Stimulated activated CD8-positive, alpha-beta memory T cell treated with anti-CD3 and anti-CD28 coated beads, Interleukin-12 subunit alpha, Interleukin-12 subunit beta, amount 100 ng/mL, for 24 hours (primary cell): Measurements from ENCODE around the gene TMEM158.

ENCODE experiments used
- DNase-seq: peaks from one replicate; pipeline ENCODE4 v3.0.0-alpha.2; 2020; ENCODE audit errors: extremely low read depth

Gene TMEM158

GRCh38 chr3:45232521-45232920 lies 6.4 kb upstream of the TMEM158 start:
- DNase-seq, result no peak

GRCh38 chr3:45227946-45228345 lies 1.9 kb upstream of the TMEM158 start:
- no peak for DNase-seq

GRCh38 chr3:45227071-45227820 lies 1.2 kb upstream of the TMEM158 start:
- DNase-seq, result no peak

GRCh38 chr3:45225465-45226205 lies 452 bp downstream of the TMEM158 start:
- no peak for DNase-seq

- DNase-seq, result no peak
Measured at GRCh38 chr3:45224824-45225464, 1.1 kb downstream of the TMEM158 start.

GRCh38 chr3:45223889-45224727 lies 2.0 kb downstream of the TMEM158 start:
- DNase-seq, result no peak

GRCh38 chr3:45219694-45220093 lies 6.4 kb downstream of the TMEM158 start:
- no peak for DNase-seq

- no peak for DNase-seq
Measured at GRCh38 chr3:45218578-45219390, 7.3 kb downstream of the TMEM158 start.

GRCh38 chr3:45216021-45216609 lies 10.0 kb downstream of the TMEM158 start:
- DNase-seq, result no peak

- DNase-seq, result no peak
Measured at GRCh38 chr3:45215466-45215865, 10.6 kb downstream of the TMEM158 start.

GRCh38 chr3:45214061-45214680 lies 11.9 kb downstream of the TMEM158 start:
- no peak for DNase-seq

GRCh38 chr3:45212095-45212468 lies 14.0 kb downstream of the TMEM158 start:
- DNase-seq, result no peak

GRCh38 chr3:45211466-45212094 lies 14.5 kb downstream of the TMEM158 start:
- DNase-seq, result no peak

GRCh38 chr3:45210308-45211041 lies 15.6 kb downstream of the TMEM158 start:
- DNase-seq, result peak; percentile 51

GRCh38 chr3:45209526-45209925 lies 16.6 kb downstream of the TMEM158 start:
- no peak for DNase-seq

- DNase-seq, result no peak
Measured at GRCh38 chr3:45208586-45208985, 17.5 kb downstream of the TMEM158 start.

- DNase-seq, result no peak
Measured at GRCh38 chr3:45207446-45207845, 18.6 kb downstream of the TMEM158 start.

- no peak for DNase-seq
Measured at GRCh38 chr3:45205126-45205525, 21.0 kb downstream of the TMEM158 start.

- DNase-seq, result no peak
Measured at GRCh38 chr3:45204136-45204535, 22.0 kb downstream of the TMEM158 start.
